ENCODE results near the gene DGKZ.

The DGKZ gene

GRCh38 chr11:46393759-46394158, 46.5 kb downstream of the DGKZ start:
- DNase-seq (ENCODE audit: low read depth in 2 of 2), result no peak

- DNase-seq (ENCODE audit: low read depth in 2 of 2), result no peak
Measured at GRCh38 chr11:46397526-46397925, 50.3 kb downstream of the DGKZ start.

DNA sequence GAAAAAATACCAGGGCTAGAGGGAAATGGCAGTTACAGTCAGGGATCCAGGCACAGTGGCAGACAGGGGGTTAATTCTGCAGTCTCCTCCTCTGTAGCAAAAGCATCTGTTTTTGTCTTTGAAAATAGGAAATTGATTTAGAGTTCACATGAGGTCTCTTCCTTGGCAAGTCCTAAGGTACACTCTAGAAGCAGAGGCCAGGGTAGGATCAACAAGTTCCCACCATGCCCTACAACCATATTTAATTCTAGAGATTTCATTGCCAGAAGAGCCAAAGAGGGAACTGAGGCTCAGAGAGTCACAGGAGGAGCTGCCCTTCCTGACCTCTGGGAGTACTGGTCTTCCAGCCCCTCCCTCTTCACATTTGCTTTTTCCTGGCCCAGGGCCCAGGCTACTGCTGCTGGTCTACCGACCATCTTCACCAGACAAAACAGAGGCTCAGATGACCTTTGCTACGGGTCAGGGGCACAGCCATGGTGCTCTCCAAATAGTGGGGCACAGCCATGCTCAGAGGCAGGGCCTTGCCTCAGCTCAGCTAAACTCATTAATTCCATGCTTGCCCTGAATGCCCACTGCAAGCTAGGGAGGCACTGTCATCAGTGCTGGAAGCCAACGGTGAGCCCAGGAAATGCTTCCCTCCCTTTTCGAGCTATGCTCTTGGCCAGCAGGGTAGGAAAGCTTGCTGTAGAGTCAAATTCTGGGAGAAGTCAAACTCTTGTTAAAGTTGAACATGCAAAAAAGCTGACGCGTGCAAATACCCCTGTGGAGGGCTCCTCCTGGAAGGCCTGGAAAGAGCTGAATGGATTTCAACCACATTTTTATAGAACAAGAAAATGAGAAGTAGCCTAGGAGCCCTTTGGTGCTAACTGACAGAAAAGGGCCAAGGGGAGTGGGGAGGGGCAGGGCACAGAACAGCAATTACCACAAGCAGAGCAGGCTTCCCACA, 56.0 kb downstream of the DGKZ start:
- DNase-seq (ENCODE audit: low read depth in 2 of 2), result no peak

DNA sequence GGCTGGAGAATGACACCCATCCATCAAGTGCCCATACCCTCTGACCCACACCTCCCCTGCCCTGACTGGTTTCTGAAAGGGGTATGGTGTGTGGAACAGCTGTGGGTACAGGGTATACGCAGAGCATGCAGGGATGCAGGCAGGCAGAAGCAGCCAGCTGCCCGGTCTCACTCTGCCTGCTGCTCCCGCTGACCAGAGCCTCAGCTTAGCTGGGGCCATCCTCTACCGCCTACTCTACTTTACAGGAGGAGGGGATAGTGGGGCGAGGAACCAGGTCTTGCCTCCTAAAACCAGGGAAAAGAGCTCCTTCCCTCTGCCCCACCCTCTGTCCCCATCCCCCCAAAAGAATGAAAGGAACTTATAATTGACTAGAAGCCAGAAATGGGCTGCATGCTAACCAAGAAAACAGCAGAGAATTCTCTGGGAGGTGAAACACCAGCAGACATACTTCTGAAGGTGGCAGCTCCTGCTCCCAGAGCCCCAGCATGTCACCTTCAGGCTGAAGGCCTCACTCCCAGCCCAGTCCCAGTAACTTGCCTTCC, 57.3 kb downstream of the DGKZ start:
- DNase-seq (ENCODE audit: low read depth in 2 of 2), result no peak

DNA sequence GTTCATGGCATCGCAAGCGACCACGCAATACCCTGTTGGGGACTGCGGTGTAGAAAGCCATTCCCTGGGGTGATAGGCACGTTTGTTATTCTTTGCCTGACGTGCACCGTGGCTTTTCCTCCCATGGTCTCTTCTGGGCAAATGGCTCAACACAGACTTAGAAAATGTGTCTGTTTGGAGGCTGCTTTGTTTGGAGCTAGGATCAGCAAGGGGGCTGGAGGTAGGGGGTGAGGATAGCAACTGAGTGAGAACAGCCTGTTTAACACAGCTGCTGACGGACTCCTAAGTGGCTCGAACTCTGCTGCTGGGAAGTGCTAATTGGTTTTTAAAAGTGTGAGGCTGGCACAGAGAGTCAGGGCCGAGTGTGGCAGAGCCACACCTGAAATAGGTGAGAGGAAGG, 60.4 kb downstream of the DGKZ start:
- no peak for DNase-seq (ENCODE audit: low read depth in 2 of 2)

DNA sequence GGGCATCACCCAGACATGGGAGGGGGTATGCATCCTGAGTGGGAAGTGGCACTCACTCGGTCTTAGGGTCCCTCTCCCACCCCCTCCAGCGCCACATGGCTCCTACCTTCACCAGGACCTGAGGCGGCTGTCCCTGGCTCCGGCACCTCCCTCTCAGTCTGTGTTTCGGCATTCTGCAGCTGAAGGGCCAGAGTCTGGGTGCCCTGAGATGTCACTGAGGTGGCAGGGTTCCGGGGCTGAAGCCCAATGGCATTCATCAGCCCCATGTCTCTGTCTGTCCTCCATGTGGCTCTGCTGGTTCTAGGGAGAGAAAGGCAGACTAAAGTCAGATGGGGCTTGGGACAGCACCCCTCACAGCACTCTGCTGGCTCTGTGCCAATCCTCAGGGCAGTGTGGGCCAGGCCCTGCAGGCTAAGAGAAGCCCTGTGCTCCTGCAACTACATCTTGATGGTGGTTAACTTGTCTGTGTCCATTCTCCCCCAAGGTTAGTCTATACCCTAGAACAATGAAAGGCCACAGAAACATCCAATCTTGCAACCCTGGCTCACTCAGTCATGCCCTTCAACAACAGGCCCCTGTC, 61.2 kb downstream of the DGKZ start:
- no peak for DNase-seq (ENCODE audit: low read depth in 2 of 2)

DNA sequence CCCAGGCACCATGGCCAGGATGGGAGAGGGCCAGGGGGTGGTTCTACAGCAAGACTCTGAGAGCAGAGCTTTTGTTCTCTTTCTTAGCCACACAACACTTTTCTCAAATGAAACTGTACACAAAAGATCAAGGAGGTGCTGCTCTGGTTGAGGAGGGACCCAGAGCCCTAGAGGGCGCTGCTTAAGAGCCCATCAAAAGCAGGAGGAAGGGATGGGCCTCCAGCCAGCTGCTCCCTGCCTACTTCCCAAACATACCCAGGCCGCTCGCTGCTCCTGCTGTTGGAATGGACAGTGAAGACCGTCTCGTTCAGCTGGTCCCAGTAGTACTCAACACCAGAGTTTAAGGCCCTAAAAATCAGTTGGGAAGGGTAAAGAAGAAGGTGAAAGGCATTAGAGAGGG, 62.8 kb downstream of the DGKZ start:
- no peak for DNase-seq (ENCODE audit: low read depth in 2 of 2)

DNA sequence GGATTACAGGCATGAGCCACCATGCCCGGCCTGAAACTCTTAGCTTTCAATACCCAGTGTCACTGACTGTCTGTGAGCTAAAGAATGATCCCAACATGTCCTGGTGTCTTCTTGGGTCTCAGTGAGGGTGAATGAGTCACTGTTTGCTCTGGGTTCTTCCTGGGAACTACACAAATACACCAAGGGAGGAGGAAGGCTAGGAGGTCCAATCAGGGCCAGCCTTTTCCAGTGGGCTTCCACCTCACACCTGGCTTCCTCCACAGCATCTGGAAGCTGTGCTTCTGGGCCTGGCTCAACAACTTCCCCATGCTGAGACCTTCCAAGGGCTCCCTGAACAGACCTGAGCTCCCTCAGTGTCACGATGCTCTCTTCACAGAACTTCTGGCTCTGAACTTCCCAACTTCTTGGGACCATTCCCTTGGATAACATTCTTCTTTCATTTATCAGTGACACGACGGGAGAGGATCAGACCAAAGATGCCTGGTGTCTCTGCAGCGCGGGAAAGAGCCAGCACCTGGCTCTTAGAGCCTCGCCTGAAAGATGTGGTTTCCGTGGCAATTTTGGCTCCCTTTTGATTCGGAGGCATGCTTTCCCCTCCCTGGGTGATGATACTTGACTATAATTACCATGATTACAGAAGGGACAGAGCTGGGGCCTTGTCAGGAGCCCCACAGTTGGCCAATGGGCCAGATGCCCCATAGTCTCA, 66.7 kb downstream of the DGKZ start:
- DNase-seq (ENCODE audit: low read depth in 2 of 2), result no peak

- DNase-seq (ENCODE audit: low read depth in 2 of 2), result no peak
Measured at GRCh38 chr11:46414466-46414796, 67.2 kb downstream of the DGKZ start.

DNA sequence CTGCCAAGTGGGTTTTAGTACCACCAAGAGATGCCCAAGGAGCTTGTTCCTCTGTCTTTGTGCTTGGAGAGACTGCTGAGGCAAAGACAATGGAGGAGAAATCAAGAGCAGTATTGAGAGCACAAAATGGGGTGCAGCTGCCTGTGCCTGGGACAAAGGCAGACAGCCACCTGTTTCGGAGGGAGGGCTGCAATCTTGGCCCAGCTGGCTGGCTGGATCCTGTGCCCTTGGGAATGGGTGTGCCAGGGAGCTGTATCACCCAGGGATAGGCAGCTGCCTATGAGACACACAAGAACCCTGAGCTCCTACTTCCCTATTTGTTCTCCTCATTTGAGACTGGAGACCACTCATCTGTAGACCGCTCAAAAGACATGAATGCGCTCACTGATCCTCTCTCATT, 67.6 kb downstream of the DGKZ start:
- no peak for DNase-seq (ENCODE audit: low read depth in 2 of 2)

- no peak for DNase-seq (ENCODE audit: low read depth in 2 of 2)
Measured at GRCh38 chr11:46417711-46418110, 70.4 kb downstream of the DGKZ start.

DNA sequence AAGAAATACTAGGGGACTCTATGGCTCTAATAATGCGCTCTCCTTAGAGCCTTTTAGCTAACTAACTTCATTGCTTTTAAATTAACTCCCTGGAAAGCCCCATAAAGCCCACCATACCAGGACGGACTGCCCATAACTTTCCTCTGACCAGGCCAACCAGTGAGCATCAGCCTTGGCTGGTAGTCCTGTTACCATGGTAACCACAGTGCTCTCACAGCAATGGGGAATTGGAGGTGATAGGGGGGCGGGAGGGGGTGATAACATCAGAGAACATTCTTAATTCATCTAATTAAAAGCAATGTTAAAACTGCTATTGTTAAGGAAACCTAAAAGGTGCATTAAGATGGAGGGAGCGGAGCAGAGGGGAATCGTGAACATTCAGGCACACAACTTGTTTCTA, 71.5 kb downstream of the DGKZ start:
- DNase-seq (ENCODE audit: low read depth in 2 of 2), result no peak

DNA sequence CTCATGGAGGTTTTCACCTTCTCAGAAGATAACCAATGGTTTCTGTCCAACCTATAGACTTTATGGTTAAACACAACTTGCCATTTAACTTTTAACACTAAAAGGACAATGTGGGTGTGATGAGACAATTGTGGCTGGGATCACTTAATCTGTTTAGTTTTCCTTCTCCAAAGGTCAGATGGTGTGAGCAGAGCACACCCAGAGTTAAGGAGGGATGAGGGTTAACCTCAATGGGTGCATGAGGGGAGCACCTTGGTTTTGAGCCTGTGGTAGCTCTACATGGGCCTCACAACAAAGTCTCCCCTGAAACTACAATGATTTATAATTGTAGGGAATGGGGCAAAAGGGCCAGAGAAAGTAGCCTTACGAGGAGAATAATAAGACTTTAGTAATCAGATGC, 73.2 kb downstream of the DGKZ start:
- no peak for DNase-seq (ENCODE audit: low read depth in 2 of 2)

DNA sequence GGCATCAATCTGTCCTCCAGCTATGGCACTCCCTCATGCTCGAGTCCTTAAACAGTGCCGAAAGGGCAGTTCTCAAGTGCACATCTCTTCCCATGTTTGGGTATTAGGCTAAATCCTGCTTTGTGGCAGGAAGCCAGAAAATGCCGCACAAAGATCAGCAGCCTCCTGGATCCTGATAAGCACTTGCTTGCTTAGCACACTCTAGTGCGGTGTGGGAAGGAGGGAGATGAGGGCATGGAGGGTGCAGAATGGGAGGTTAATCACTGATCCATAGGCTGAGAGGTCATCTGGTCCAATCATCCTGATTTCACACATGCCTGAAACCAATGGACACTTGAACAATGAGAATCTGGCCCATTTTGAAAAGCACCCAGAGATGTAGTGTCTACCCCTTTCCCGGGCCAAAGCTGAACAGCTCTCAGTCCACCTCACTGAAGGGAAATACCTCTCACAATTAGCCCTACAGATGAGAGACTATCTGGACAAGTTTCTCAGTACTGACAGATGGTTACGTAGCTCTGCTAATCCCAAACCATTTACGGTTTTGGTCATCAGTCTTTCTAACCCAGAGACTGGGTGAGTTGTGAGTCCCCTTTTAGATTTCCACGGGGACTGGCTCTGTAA, 74.1 kb downstream of the DGKZ start:
- no peak for DNase-seq (ENCODE audit: low read depth in 2 of 2)

DNA sequence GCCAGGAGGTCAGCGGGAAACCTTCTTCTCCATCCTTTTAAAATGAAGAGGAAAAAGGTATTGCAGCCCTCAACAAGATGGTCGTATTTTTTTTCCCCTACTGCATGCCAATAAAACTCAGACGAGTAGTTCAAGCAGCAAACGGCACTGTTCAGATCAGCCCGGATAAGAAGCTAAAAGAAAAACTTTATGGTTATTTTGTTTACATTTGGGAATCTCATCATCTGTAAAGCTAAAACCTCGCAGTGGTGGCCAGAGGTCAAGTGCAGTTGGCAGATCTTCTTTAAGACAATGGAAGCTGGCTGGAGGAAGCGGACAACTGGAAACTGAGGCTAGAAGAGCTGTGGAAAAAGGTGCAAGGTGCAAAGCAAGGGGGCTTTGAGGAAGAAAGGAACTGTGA, 75.3 kb downstream of the DGKZ start:
- DNase-seq (ENCODE audit: low read depth in 2 of 2), result no peak

GRCh38 chr11:46426233-46426991, 79.1 kb downstream of the DGKZ start:
- no peak for DNase-seq (ENCODE audit: low read depth in 2 of 2)

DNA sequence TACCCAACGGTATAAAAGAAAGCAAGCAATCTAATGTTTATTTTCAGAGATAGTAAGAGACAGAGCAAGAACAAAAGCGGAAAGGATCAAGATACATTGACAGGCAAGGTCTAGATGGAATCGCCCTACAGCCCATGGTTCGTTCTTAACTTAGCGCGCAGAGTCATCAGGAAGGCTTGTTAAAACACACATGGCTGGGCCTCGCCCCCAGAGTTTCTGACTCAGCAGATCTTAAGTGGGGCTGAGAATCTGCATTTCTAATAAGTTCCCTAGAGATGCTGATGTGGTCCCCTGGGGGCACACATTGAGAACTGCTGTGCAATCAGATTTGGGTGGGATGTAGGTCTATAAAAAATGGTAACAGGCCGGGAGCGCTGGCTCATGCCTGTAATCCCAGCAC, 80.1 kb downstream of the DGKZ start:
- DNase-seq (ENCODE audit: low read depth in 2 of 2), result no peak

DNA sequence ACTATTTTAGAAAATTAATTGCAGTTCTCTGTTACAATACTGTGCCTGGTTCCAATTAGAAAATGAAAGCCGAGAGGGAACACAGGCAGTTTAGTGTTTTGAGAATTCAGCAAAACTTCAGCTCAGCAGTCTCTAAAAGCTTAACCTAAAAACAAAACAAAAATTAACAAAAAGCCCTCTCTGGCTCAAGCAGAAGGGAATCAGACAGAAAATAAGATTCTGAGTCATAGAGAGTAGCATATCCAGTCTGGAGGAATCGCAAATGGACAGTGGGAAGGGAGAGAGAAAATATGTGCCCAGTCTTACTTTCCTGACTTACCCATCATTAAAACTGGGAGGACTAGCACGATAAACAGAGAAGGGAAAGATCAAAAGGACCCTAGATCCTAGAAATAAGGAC, 82.5 kb downstream of the DGKZ start:
- no peak for DNase-seq (ENCODE audit: low read depth in 2 of 2)

Data from stimulated activated CD8-positive, alpha-beta memory T cell treated with anti-CD3 and anti-CD28 coated beads, Interleukin-2, amount 100 ng/mL, for 48 hours (primary cell).